K562 (cell line): Measurements from ENCODE around the gene ZNF613. TPM values are rescaled to one million over a fixed set of nuclear protein-coding genes. Genes with fewer than 3 reads are reported as not detected.

ENCODE experiments used
- ATAC-seq: fragments of 200-7000 bp; cut with Tn5 transposase; 3 replicates; pipeline ENCODE4 v1.9.1; 2020; ENCODE audit warnings: moderate library complexity
- BruUV-seq: library from RNA; stranded (reverse); fragments of 400-500 nt; replicated peaks from 2 replicates; lab custom pipeline; 2021; lab: Mats Ljungman, UMichigan
- CTCF ChIA-PET: fragments of 300-600 bp; formaldehyde crosslinking; extraction: SDS; loops from one replicate; lab custom pipeline; 2021; ENCODE audit warnings: low intra/inter-chr PET ratio; lab: Yijun Ruan, JAX
- POLR2A ChIA-PET: fragments of 300-600, 350-650 bp; sonication (Branson Sonifier 250); formaldehyde crosslinking; extraction: SDS; loops from one replicate; lab custom pipeline; 2021; ENCODE audit warnings: antibody characterized with exemption, inconsistent platforms; lab: Yijun Ruan, JAX
- DNase-seq, 4 experiments: peaks; one replicate each; pipeline versions ENCODE4 v3.0.0 to v3.0.0-alpha.2; 2011 to 2018; ENCODE audit warnings: low spot score in 3 of 4, mixed read lengths in 3 of 4; ENCODE audit errors: extremely low read depth in 1 of 4
- FAIRE-seq: peaks from 2 replicates; lab custom pipeline; 2011; peaks lifted over from hg19 to GRCh38; lab: Jason Lieb, UNC
- H2AFZ ChIP-seq: 2 replicates; pipeline ENCODE4 v1.6.0; 2011; ENCODE audit warnings: low read depth, low read length, control low read depth, inconsistent platforms
- H3K27ac ChIP-seq: fragments of 200-600 bp; 3 replicates; pipeline ENCODE4 v1.8.0; 2011; ENCODE audit warnings: low read depth, mild to moderate bottlenecking, control low read depth, inconsistent platforms, low read length, moderate library complexity, mixed read lengths; ENCODE audit errors: extremely low read depth
- H3K27me3 ChIP-seq, 2 experiments: fragments of 300-600 bp in 1 of 2; 2 replicates in 1 of 2; 3 replicates in 1 of 2; pipeline versions ENCODE4 v1.6.0 to v1.8.0; 2011; ENCODE audit warnings: inconsistent platforms in 2 of 2, low read length in 2 of 2, mild to moderate bottlenecking in 1 of 2, mixed read lengths in 1 of 2, moderate library complexity in 1 of 2; ENCODE audit not compliant: control insufficient read depth in 2 of 2, insufficient read depth in 2 of 2
- H3K36me3 ChIP-seq: fragments of 300-600 bp; 3 replicates; pipeline ENCODE4 v1.8.0; 2011; ENCODE audit warnings: mild to moderate bottlenecking, low read length, inconsistent platforms; ENCODE audit not compliant: control insufficient read depth, insufficient read depth
- H3K4me1 ChIP-seq, 2 experiments: fragments of 200-600 bp in 1 of 2; replicated peaks in 1 of 2; 2 replicates in 1 of 2; 3 replicates in 1 of 2; pipeline versions ENCODE4 v1.5.1 to v1.8.0; 2011; ENCODE audit warnings: inconsistent platforms in 2 of 2, low read length in 2 of 2, mild to moderate bottlenecking in 1 of 2, mixed read lengths in 1 of 2, moderate library complexity in 1 of 2; ENCODE audit not compliant: control insufficient read depth in 2 of 2, insufficient read depth in 2 of 2
- H3K4me2 ChIP-seq: 2 replicates; pipeline ENCODE4 v1.6.1; 2011; ENCODE audit warnings: low read length, control low read depth, inconsistent platforms, mixed read lengths; ENCODE audit not compliant: insufficient read depth
- H3K4me3 ChIP-seq: fragments of 200-600 bp; sonication (generic), shearing (Covaris generic); 2 replicates; pipeline ENCODE4 v1.5.1; 2016; ENCODE audit warnings: control low read depth, inconsistent platforms
- H3K79me2 ChIP-seq: fragments of 200-600 bp; 3 replicates; pipeline ENCODE4 v1.8.0; 2011; ENCODE audit warnings: low read length, inconsistent platforms; ENCODE audit not compliant: control insufficient read depth, insufficient read depth
- H3K9ac ChIP-seq, 2 experiments: 2 replicates each; pipeline versions ENCODE4 v1.6.0 to v1.6.1; 2011; ENCODE audit warnings: low read depth in 2 of 2, low read length in 2 of 2, control low read depth in 1 of 2, inconsistent platforms in 1 of 2, mild to moderate bottlenecking in 1 of 2, mixed read lengths in 1 of 2; ENCODE audit not compliant: insufficient read depth in 1 of 2
- H3K9me1 ChIP-seq: one replicate; pipeline ENCODE4 v1.6.0; 2011; ENCODE audit warnings: inconsistent platforms, mild to moderate bottlenecking, low read length, moderate library complexity; ENCODE audit not compliant: control insufficient read depth, insufficient read depth
- H3K9me3 ChIP-seq: replicated peaks from 2 replicates; pipeline ENCODE4 v1.5.1; 2011; ENCODE audit warnings: low read depth, low read length, inconsistent platforms; ENCODE audit not compliant: control insufficient read depth, insufficient read depth
- H4K20me1 ChIP-seq: replicated peaks from 2 replicates; pipeline ENCODE4 v1.6.1; 2011; ENCODE audit warnings: low read length, inconsistent platforms, mixed read lengths; ENCODE audit not compliant: control insufficient read depth, insufficient read depth
- CREB1 ChIP-seq, 2 experiments: sonication (generic) in 1 of 2; formaldehyde crosslinking in 1 of 2; IDR thresholded peaks; 2 replicates each; pipeline versions ENCODE4 v1.6.1 to v1.8.0; 2012 to 2022; ENCODE audit warnings: inconsistent platforms in 1 of 2, mild to moderate bottlenecking in 1 of 2, missing genetic modification reagents in 1 of 2, moderate library complexity in 1 of 2
- ETV5 ChIP-seq: sonication (generic); formaldehyde crosslinking; IDR thresholded peaks from 2 replicates; pipeline ENCODE4 v1.4.0; 2020; ENCODE audit warnings: low read depth, mild to moderate bottlenecking, missing genetic modification reagents
- FOXP1 ChIP-seq: sonication (generic); formaldehyde crosslinking; IDR thresholded peaks from 2 replicates; pipeline ENCODE4 v1.8.0; 2022; ENCODE audit warnings: mild to moderate bottlenecking, missing genetic modification reagents
- HCFC1 ChIP-seq: IDR thresholded peaks from 2 replicates; pipeline ENCODE4 v1.6.1; 2012; ENCODE audit warnings: low read depth, low read length, improper control_type of control experiment
- KLF16 ChIP-seq: IDR thresholded peaks from 2 replicates; pipeline ENCODE4 v1.6.1; 2016; ENCODE audit warnings: antibody characterized with exemption
- LCOR ChIP-seq: sonication (generic); formaldehyde crosslinking; IDR thresholded peaks from 2 replicates; pipeline ENCODE4 v1.8.0; 2022; ENCODE audit warnings: mild to moderate bottlenecking, missing genetic modification reagents
- POLR2G ChIP-seq: fragments of 200-400 bp; formaldehyde crosslinking; IDR thresholded peaks from 2 replicates; pipeline ENCODE4 v1.6.1; 2017; ENCODE audit warnings: low read depth, mild to moderate bottlenecking, antibody characterized with exemption, low read length, moderate library complexity
- ZFP1 ChIP-seq: fragments of 450-650 bp; formaldehyde crosslinking; IDR thresholded peaks from 2 replicates; pipeline ENCODE4 v1.4.0; 2020; ENCODE audit warnings: mild to moderate bottlenecking, mixed read lengths
- ZNF589 ChIP-seq: fragments of 200-800 bp; sonication (Bioruptor generic); IDR thresholded peaks from 2 replicates; pipeline ENCODE4 v1.6.1; 2016; ENCODE audit warnings: low read depth, missing genetic modification characterization, missing compliant biosample characterization
- WGBS: fragments of 100-300 bp; shearing (Covaris generic); methylation state at CpG from one replicate; pipeline ENCODE4 v1.1.6; 2016; ENCODE audit warnings: low coverage, mixed read lengths; ENCODE audit not compliant: insufficient coverage; ENCODE audit errors: missing lambda C conversion rate; 5-methylcytosine and 5-hydroxymethylcytosine counted together
- in situ Hi-C: fragments of 300-500 bp; cut with MboI; formaldehyde crosslinking; loops from 4 replicates; pipeline ENCODE4 v1.15.0; 2018; ENCODE audit warnings: inconsistent platforms, mixed read lengths
- intact Hi-C: fragments of 100-400 bp; cut with micrococcal nuclease; formaldehyde crosslinking; loops from 2 replicates; pipeline ENCODE4 v1.14.2; 2022
- polyA plus RNA-seq, 8 experiments: library from polyadenylated mRNA; depleted of rRNA in 4 of 8; stranded (reverse) in 5 of 8; unstranded in 3 of 8; fragments of >200 nt; fragmentation: Nextera tagmentation in 2 of 8; fragmentation: Illumina TruSeq in 1 of 8; extraction: Ambion mirVana in 2 of 8; extraction: Trizol in 1 of 8; gene quantifications; 2 replicates each; pipeline versions ENCODE4 v1.2.1 to v1.2.3, GENCODE V29; 2011 to 2014; ENCODE audit warnings: inconsistent platforms in 1 of 8, missing spikeins in 1 of 8
- total RNA-seq, 7 experiments: library from RNA; depleted of rRNA in 6 of 7; stranded (reverse); fragments of >200 nt in 6 of 7; fragmentation: Illumina TruSeq in 2 of 7; extraction: Trizol in 2 of 7; gene quantifications; 2 replicates each; pipeline versions ENCODE4 v1.2.1 to v1.2.3, GENCODE V29; 2011 to 2021; ENCODE audit warnings: low replicate concordance in 1 of 7
- TF ChIP-seq, protein P1 (sequence below): fragments of 450-650 bp; IDR thresholded peaks from 2 replicates; pipeline ENCODE4 v1.6.1; 2016; ENCODE audit warnings: low read depth

Gene ZNF613
- total and polyA plus RNA-seq, 9 of the 15 experiments (the other 6 are each of a cell fraction or from before 2014, with no cell fraction given), result 2.1 to 4.5 (median 2.7) TPM

DNA sequence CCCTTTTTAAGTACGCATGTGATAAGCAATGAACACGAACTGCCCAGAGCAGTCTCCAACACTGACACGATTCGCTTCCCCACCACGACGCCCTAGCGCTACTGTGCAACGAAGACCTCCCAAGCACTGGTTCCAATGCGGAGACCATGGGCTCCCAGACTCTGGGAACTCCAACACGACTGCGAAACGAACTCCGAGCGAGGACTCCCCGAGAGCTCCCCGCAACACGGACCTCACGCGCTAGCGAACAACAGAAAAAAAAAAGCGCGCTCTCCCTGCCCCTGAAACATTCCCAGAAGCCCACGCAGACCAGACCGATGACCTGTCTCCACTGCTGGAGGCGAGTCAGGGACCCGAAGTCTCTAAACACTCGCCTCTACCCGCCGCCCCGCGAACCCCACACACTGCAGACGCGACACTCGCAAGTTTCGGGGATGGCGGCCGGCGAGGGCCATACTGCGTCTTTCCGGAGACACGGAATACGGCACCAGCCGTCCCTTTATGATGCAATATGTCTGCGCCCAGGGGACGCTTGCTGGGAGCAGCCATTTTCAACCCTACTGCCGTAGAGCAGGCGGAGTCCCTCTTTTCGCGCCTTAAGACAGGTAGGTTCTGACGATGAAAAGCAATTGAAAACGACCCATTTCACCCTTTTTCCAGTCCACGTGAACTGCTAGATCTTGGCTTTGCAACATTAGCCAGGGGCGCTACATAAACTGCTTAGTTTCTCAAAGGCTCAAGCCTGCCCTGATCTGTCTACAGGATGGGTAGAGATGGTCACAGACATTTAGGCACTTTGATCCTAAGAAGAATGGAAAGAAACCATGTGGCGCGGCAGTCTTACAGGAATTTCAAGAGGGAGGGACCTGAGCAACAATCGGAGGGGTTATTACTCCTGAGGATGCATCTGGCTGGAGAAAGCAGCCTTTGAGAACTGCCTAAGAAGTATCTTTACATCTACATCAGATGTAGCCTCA, 39.5 kb upstream of the ZNF613 start, which contains the start of gene ZNF577:
ZNF577 (minus strand) TSS at position 430 of the 977 bp plus-strand sequence. CDS start 7,569 bp downstream, outside the sequence.
- FAIRE-seq (no peak), ATAC-seq (no peak), DNase-seq (no peak)
- Histone ChIP-seq H3K4me1 (peaks cover 0 to 3% of the 10 kb centered on the region in 2 experiments; a peak in 1 of 5 replicates), H3K4me2 (no peak within 1 kb of the TSS), H3K27me3 (no peaks in the 10 kb centered on the region), H4K20me1 (no peaks in the 10 kb centered on the region), H3K9me1 (no peaks in the 10 kb centered on the region), H3K9me3 (peaks cover 35% of the 10 kb centered on the region), H3K79me2 (no peaks in the 10 kb centered on the region; the same call in 2 of the 3 replicates), H3K4me3 (no peak within 1 kb of the TSS), H3K36me3 (peaks cover 41% of the 10 kb centered on the region), H2AFZ (no peak within 1 kb of the TSS), H3K27ac (no peak within 1 kb of the TSS), H3K9ac (no peak within 1 kb of the TSS)
- POLR2A ChIA-PET, result no interaction called here
- BruUV-seq, result no TSS peak
- WGBS, result 97% methylated on average over 38 of the region's 56 CpGs
- in situ Hi-C loops, result no loop called here
- intact Hi-C loops, result no loop called here
- CTCF ChIA-PET, result interaction anchor here (0.5 kb wide), 1 partner anchor 12 kb away, joined by 4 read pairs; no protein-coding TSS in a partner anchor
- TF ChIP-seq HCFC1, result 0 out of 2 replicates have a peak, but pooled peaks have one; percentile 23
- TF ChIP-seq KLF16, result no peak
- TF ChIP-seq ETV5, result 0 out of 2 replicates have a peak, but pooled peaks have one; percentile 49
- TF ChIP-seq ZFP1 (CRISPR knock-in tag), result no peak
- TF ChIP-seq, protein P1, sequence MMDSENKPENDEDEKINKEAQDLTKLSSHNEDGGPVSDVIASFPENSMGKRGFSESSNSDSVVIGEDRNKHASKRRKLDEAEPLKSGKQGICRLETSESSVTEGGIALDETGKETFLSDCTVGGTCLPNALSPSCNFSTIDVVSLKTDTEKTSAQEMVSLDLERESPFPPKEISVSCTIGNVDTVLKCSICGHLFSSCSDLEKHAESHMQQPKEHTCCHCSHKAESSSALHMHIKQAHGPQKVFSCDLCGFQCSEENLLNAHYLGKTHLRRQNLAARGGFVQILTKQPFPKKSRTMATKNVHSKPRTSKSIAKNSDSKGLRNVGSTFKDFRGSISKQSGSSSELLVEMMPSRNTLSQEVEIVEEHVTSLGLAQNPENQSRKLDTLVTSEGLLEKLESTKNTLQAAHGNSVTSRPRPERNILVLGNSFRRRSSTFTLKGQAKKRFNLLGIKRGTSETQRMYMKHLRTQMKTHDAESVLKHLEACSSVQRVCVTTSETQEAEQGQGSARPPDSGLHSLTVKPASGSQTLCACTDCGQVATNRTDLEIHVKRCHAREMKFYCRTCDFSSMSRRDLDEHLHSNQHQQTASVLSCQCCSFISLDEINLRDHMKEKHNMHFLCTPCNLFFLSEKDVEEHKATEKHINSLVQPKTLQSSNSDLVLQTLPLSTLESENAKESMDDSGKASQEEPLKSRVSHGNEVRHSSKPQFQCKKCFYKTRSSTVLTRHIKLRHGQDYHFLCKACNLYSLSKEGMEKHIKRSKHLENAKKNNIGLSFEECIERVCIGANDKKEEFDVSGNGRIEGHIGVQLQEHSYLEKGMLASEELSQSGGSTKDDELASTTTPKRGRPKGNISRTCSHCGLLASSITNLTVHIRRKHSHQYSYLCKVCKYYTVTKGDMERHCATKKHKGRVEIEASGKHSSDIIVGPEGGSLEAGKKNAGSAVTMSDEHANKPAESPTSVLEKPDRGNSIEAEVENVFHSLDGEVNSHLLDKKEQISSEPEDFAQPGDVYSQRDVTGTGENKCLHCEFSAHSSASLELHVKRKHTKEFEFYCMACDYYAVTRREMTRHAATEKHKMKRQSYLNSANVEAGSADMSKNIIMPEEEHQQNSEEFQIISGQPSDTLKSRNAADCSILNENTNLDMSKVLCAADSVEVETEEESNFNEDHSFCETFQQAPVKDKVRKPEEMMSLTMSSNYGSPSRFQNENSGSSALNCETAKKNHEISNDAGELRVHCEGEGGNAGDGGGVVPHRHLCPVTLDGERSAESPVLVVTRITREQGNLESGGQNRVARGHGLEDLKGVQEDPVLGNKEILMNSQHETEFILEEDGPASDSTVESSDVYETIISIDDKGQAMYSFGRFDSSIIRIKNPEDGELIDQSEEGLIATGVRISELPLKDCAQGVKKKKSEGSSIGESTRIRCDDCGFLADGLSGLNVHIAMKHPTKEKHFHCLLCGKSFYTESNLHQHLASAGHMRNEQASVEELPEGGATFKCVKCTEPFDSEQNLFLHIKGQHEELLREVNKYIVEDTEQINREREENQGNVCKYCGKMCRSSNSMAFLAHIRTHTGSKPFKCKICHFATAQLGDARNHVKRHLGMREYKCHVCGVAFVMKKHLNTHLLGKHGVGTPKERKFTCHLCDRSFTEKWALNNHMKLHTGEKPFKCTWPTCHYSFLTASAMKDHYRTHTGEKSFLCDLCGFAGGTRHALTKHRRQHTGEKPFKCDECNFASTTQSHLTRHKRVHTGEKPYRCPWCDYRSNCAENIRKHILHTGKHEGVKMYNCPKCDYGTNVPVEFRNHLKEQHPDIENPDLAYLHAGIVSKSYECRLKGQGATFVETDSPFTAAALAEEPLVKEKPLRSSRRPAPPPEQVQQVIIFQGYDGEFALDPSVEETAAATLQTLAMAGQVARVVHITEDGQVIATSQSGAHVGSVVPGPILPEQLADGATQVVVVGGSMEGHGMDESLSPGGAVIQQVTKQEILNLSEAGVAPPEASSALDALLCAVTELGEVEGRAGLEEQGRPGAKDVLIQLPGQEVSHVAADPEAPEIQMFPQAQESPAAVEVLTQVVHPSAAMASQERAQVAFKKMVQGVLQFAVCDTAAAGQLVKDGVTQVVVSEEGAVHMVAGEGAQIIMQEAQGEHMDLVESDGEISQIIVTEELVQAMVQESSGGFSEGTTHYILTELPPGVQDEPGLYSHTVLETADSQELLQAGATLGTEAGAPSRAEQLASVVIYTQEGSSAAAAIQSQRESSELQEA, result peak; percentile 65; the same call in 1 of the 2 replicates
- peak; percentile 56 for TF ChIP-seq POLR2G
- TF ChIP-seq ZNF589 (CRISPR knock-in tag), result no peak
- TF ChIP-seq FOXP1 (CRISPR knock-in tag), result 0 out of 2 replicates have a peak, but pooled peaks have one; percentile 43
- TF ChIP-seq CREB1 (IDR thresholded peaks at IDR 0.05), result no peak
- peak; percentile 92 for TF ChIP-seq CREB1 (CRISPR knock-in tag; IDR thresholded peaks at IDR 0.05)
- peak; percentile 59; the same call in 1 of the 2 replicates for TF ChIP-seq LCOR
